Liver (tissue), 9 donors: ENCODE data around the gene ATG9B. TPM values are rescaled to one million over a fixed set of nuclear protein-coding genes. Genes with fewer than 3 reads are reported as not detected.

ENCODE experiments used
- DNase-seq: peaks from one replicate; pipeline ENCODE4 v3.0.0-alpha.2; 2017; ENCODE audit warnings: low spot score
- H3K27ac ChIP-seq, 2 donors: one replicate each; pipeline ENCODE4 v1.7.0; 2013; ENCODE audit warnings: inconsistent platforms in 2 of 2, low read length in 2 of 2, control low read depth in 1 of 2, low read depth in 1 of 2, mild to moderate bottlenecking in 1 of 2
- H3K27me3 ChIP-seq, 4 donors: one replicate each; pipeline versions ENCODE4 v1.6.1 to v1.7.0; 2013; ENCODE audit warnings: low read length in 3 of 4, inconsistent platforms in 1 of 4, mild to moderate bottlenecking in 1 of 4, moderate library complexity in 1 of 4; ENCODE audit not compliant: control insufficient read depth in 4 of 4, insufficient read depth in 4 of 4
- H3K36me3 ChIP-seq, 4 donors: one replicate each; pipeline versions ENCODE4 v1.6.1 to v1.7.0; 2013; ENCODE audit warnings: low read length in 3 of 4, mild to moderate bottlenecking in 3 of 4, low read depth in 1 of 4, moderate library complexity in 1 of 4; ENCODE audit not compliant: control insufficient read depth in 4 of 4, insufficient read depth in 3 of 4
- H3K4me1 ChIP-seq, 4 donors: one replicate each; pipeline versions ENCODE4 v1.6.1 to v1.7.0; 2013; ENCODE audit warnings: low read length in 3 of 4, mild to moderate bottlenecking in 3 of 4, moderate library complexity in 1 of 4; ENCODE audit not compliant: control insufficient read depth in 4 of 4, insufficient read depth in 4 of 4
- H3K4me3 ChIP-seq, 3 donors: one replicate each; pipeline versions ENCODE4 v1.6.1 to v1.7.0; 2013; ENCODE audit warnings: low read length in 3 of 3, control low read depth in 1 of 3, low read depth in 1 of 3, mild to moderate bottlenecking in 1 of 3
- H3K9ac ChIP-seq, 2 donors: one replicate each; pipeline ENCODE4 v1.7.0; 2013; ENCODE audit warnings: low read length in 2 of 2, mild to moderate bottlenecking in 2 of 2, moderate library complexity in 2 of 2, control low read depth in 1 of 2, low read depth in 1 of 2
- H3K9me3 ChIP-seq, 4 donors: one replicate each; pipeline versions ENCODE4 v1.6.1 to v1.7.0; 2013; ENCODE audit warnings: low read length in 3 of 4; ENCODE audit not compliant: control insufficient read depth in 4 of 4
- CTCF ChIP-seq: fragments of 150-350 bp; IDR thresholded peaks from 2 replicates; pipeline ENCODE4 v1.5.1; 2017; ENCODE audit warnings: improper control_type of control experiment, low read depth, low read length; ENCODE audit not compliant: missing input control
- EGR1 ChIP-seq, 2 donors: IDR thresholded peaks; 2 replicates each; pipeline ENCODE4 v1.6.1; 2016 to 2018; ENCODE audit warnings: antibody characterized with exemption in 2 of 2, low read depth in 2 of 2
- FOXA2 ChIP-seq: IDR thresholded peaks from 2 replicates; pipeline ENCODE4 v1.6.1; 2016; ENCODE audit warnings: antibody characterized with exemption
- HNF4A ChIP-seq, 2 donors: conservative IDR thresholded peaks; 2 replicates each; pipeline ENCODE4 v1.6.1; 2016; ENCODE audit warnings: antibody characterized with exemption in 2 of 2, mild to moderate bottlenecking in 2 of 2
- HNF4G ChIP-seq: IDR thresholded peaks from 2 replicates; pipeline ENCODE4 v1.6.1; 2016; ENCODE audit warnings: antibody characterized with exemption
- JUND ChIP-seq, 2 donors: IDR thresholded peaks; 2 replicates each; pipeline ENCODE4 v1.6.1; 2016; ENCODE audit warnings: antibody characterized with exemption in 2 of 2
- NR2F2 ChIP-seq: IDR thresholded peaks from 2 replicates; pipeline ENCODE4 v1.6.1; 2016; ENCODE audit warnings: antibody characterized with exemption
- RAD21 ChIP-seq, 2 donors: IDR thresholded peaks; 2 replicates each; pipeline ENCODE4 v1.6.1; 2016; ENCODE audit warnings: antibody characterized with exemption in 2 of 2, mild to moderate bottlenecking in 2 of 2
- REST ChIP-seq: IDR thresholded peaks from 2 replicates; pipeline ENCODE4 v1.6.1; 2016; ENCODE audit warnings: antibody characterized with exemption, mild to moderate bottlenecking
- RXRA ChIP-seq, 2 donors: IDR thresholded peaks; 2 replicates each; pipeline ENCODE4 v1.6.1; 2017 to 2018; ENCODE audit warnings: antibody characterized with exemption in 2 of 2, mild to moderate bottlenecking in 1 of 2
- TAF1 ChIP-seq: conservative IDR thresholded peaks from 2 replicates; pipeline ENCODE4 v1.6.1; 2016; ENCODE audit warnings: antibody characterized with exemption, mild to moderate bottlenecking
- YY1 ChIP-seq: IDR thresholded peaks from 2 replicates; pipeline ENCODE4 v1.6.1; 2016; ENCODE audit warnings: antibody characterized with exemption, mild to moderate bottlenecking
- WGBS: extraction: QIAGEN DNeasy Blood & Tissue Kit; methylation state at CpG from one replicate; pipeline ENCODE4 v1.1.7; 2013; 5-methylcytosine and 5-hydroxymethylcytosine counted together
- polyA plus RNA-seq, 2 donors: library from polyadenylated mRNA; stranded (reverse) in 1 of 2; unstranded in 1 of 2; fragments of 200-250 nt in 1 of 2; fragments of >200 nt in 1 of 2; fragmentation: Nextera tagmentation in 1 of 2; extraction: Ambion mirVana in 1 of 2; gene quantifications; one replicate each; pipeline versions ENCODE4 v1.2.1 to v1.2.3, GENCODE V29; 2013 to 2015
- total RNA-seq, 2 donors: library from RNA; depleted of rRNA; stranded (reverse); fragments of >200 nt; gene quantifications; one replicate each; pipeline ENCODE4 v1.2.3, GENCODE V29; 2014
- donor health status: healthy.
- donor health status: healthy.
- donor health status: healthy.
- donor health status: healthy.
- donor health status: healthy.

The ATG9B gene
- total and polyA plus RNA-seq, 4 donors, result 0.61 TPM; not detected in 3

- DNase-seq, result no peak
- H3K4me3 ChIP-seq, result no peak overlapping the region
- H3K4me1 ChIP-seq, result peaks cover 0 to 19% (median 7%) of the 10 kb centered on the region in 4 donors
- TF ChIP-seq FOXA2 (no peak), JUND (IDR thresholded peaks at IDR 0.05) (no peak)
- H3K36me3 ChIP-seq, result no peaks in the 10 kb centered on the region
- H3K27ac ChIP-seq, result no peak overlapping the region
- 48% methylated on average over 7 of the region's 7 CpGs for WGBS
- no peak overlapping the region for H3K9ac ChIP-seq
- H3K9me3 ChIP-seq, result no peaks in the 10 kb centered on the region
- peaks cover 0 to 12% (median 5%) of the 10 kb centered on the region in 4 donors for H3K27me3 ChIP-seq
Measured at GRCh38 chr7:150979713-150980390, 44.4 kb downstream of the ATG9B start.

GRCh38 chr7:150978126-150978789 is 46.0 kb downstream of the ATG9B start, which contains the start of gene KCNH2:
Gene KCNH2 (minus strand): TSS chr7:150978321. CDS start chr7:150977913, 408 bp downstream.
- TF ChIP-seq EGR1 (IDR thresholded peaks at IDR 0.05; ENCODE audit: low read depth in 2 of 2) (no peak), HNF4A (conservative IDR thresholded peaks at IDR 0.05) (no peak), HNF4G (no peak), RAD21 (IDR thresholded peaks at IDR 0.05) (no peak), YY1 (no peak), TAF1 (no peak), CTCF (no peak), NR2F2 (no peak), RXRA (IDR thresholded peaks at IDR 0.05) (no peak), REST (no peak)
- Histone ChIP-seq H3K9me3 (no peaks in the 10 kb centered on the region), H3K27ac (no peak within 1 kb of the TSS), H3K36me3 (no peaks in the 10 kb centered on the region), H3K27me3 (peaks cover 0 to 12% (median 5%) of the 10 kb centered on the region in 4 donors), H3K4me1 (peaks cover 0 to 23% (median 9%) of the 10 kb centered on the region in 4 donors), H3K4me3 (peak within 1 kb of the TSS in 1 of 3 donors; percentile 48), H3K9ac (no peak within 1 kb of the TSS)
- no peak for DNase-seq
- 1% methylated on average over 80 of the region's 81 CpGs for WGBS
